Breast epithelium (tissue), 4 donors: ENCODE measurements around the gene NRN1L. TPM values are rescaled to one million over a fixed set of nuclear protein-coding genes. Genes with fewer than 3 reads are reported as not detected.

Experiments
- DNase-seq, 2 donors: peaks; one replicate each; pipeline ENCODE4 v3.0.0-alpha.2; 2019; ENCODE audit warnings: low spot score in 2 of 2
- H3K27ac ChIP-seq, 2 donors: fragments of 200-600 bp; sonication (generic) in 1 of 2; one replicate each; pipeline ENCODE4 v1.5.1; 2016 to 2019; ENCODE audit warnings: mild to moderate bottlenecking in 1 of 2
- H3K27me3 ChIP-seq, 2 donors: fragments of 200-600 bp; sonication (generic) in 1 of 2; one replicate each; pipeline versions ENCODE4 v1.5.1 to v1.6.0; 2017 to 2019; ENCODE audit warnings: control low read depth in 1 of 2, mild to moderate bottlenecking in 1 of 2
- H3K36me3 ChIP-seq: fragments of 200-600 bp; one replicate; pipeline ENCODE4 v1.5.1; 2019
- H3K4me1 ChIP-seq, 2 donors: fragments of 200-600 bp; sonication (generic); one replicate each; pipeline ENCODE4 v1.5.1; 2016 to 2019; ENCODE audit warnings: control low read depth in 1 of 2
- H3K4me3 ChIP-seq, 3 donors: fragments of 200-600 bp; sonication (generic); 1 replicate in 2 of 3; 2 replicates in 1 of 3; pipeline ENCODE4 v1.5.1; 2016 to 2019; ENCODE audit warnings: mild to moderate bottlenecking in 3 of 3, moderate library complexity in 2 of 3
- H3K9me3 ChIP-seq, 2 donors: fragments of 200-600 bp; sonication (generic) in 1 of 2; one replicate each; pipeline ENCODE4 v1.5.1; 2016 to 2019; ENCODE audit warnings: control low read depth in 1 of 2
- CTCF ChIP-seq, 3 donors: fragments of 450-650 bp; IDR thresholded peaks; one replicate each; pipeline ENCODE4 v1.5.1; 2016 to 2017; ENCODE audit warnings: antibody characterized with exemption in 3 of 3, mild to moderate bottlenecking in 3 of 3, moderate library complexity in 3 of 3
- POLR2A ChIP-seq: fragments of 450-650 bp; IDR thresholded peaks from one replicate; pipeline ENCODE4 v1.6.1; 2016; ENCODE audit warnings: antibody characterized with exemption, mild to moderate bottlenecking, moderate library complexity
- POLR2AphosphoS5 ChIP-seq, 3 donors: sonication (generic); formaldehyde crosslinking; IDR thresholded peaks; one replicate each; pipeline ENCODE4 v1.6.1; 2017; ENCODE audit warnings: antibody characterized with exemption in 3 of 3
- intact Hi-C: fragments of 100-400 bp; cut with DNase I; formaldehyde crosslinking; loops from one replicate; pipeline ENCODE4 v1.15.1; 2023; ENCODE audit warnings: low total_unique reads
- total RNA-seq, 3 donors: library from RNA; depleted of rRNA; stranded (reverse); fragments of >200 nt; gene quantifications; one replicate each; pipeline ENCODE4 v1.1.0, GENCODE V29; 2016

Gene NRN1L
- total RNA-seq, 3 donors from 2014 or later, result 1.3 to 1.4 TPM; not detected in 1

GRCh38 chr16:67897231-67897630 is 12.5 kb downstream of the NRN1L start:
- Histone ChIP-seq H3K4me1 (peaks cover 0 to 8% of the 10 kb centered on the region in 2 donors), H3K9me3 (no peaks in the 10 kb centered on the region), H3K27ac (peak overlapping the region; percentile 48 to 66), H3K27me3 (no peaks in the 10 kb centered on the region), H3K36me3 (no peaks in the 10 kb centered on the region), H3K4me3 (no peak overlapping the region)
- peak in 1 of 2 donors; percentile 33 for DNase-seq
- no peak for TF ChIP-seq POLR2A
- TF ChIP-seq POLR2AphosphoS5 (IDR thresholded peaks at IDR 0.05), result no peak
- TF ChIP-seq CTCF (IDR thresholded peaks at IDR 0.05), result no peak
- intact Hi-C loops, result no loop called here

- Histone ChIP-seq H3K36me3 (no peaks in the 10 kb centered on the region), H3K4me1 (no peaks in the 10 kb centered on the region), H3K27ac (no peak overlapping the region), H3K27me3 (no peaks in the 10 kb centered on the region), H3K4me3 (no peak overlapping the region), H3K9me3 (no peaks in the 10 kb centered on the region)
- intact Hi-C loops, result no loop called here
- DNase-seq, result no peak
- no peak for TF ChIP-seq POLR2A
- TF ChIP-seq CTCF (IDR thresholded peaks at IDR 0.05), result no peak
- TF ChIP-seq POLR2AphosphoS5 (IDR thresholded peaks at IDR 0.05), result no peak
Measured at GRCh38 chr16:67901734-67902133, 17.0 kb downstream of the NRN1L start.

GRCh38 chr16:67902831-67903230 is 18.1 kb downstream of the NRN1L start:
- no peak for TF ChIP-seq POLR2AphosphoS5 (IDR thresholded peaks at IDR 0.05)
- TF ChIP-seq CTCF (IDR thresholded peaks at IDR 0.05), result no peak
- TF ChIP-seq POLR2A, result no peak
- no peak overlapping the region for H3K4me3 ChIP-seq
- H3K4me1 ChIP-seq, result no peaks in the 10 kb centered on the region
- DNase-seq, result no peak
- no peak overlapping the region for H3K27ac ChIP-seq
- no peaks in the 10 kb centered on the region for H3K27me3 ChIP-seq
- no peaks in the 10 kb centered on the region for H3K36me3 ChIP-seq
- intact Hi-C loops, result no loop called here
- H3K9me3 ChIP-seq, result no peaks in the 10 kb centered on the region

GRCh38 chr16:67907397-67908180 is 22.9 kb downstream of the NRN1L start:
- Histone ChIP-seq H3K36me3 (no peaks in the 10 kb centered on the region), H3K4me3 (no peak overlapping the region), H3K27ac (no peak overlapping the region), H3K27me3 (no peaks in the 10 kb centered on the region), H3K4me1 (no peaks in the 10 kb centered on the region), H3K9me3 (no peaks in the 10 kb centered on the region)
- DNase-seq, result no peak
- TF ChIP-seq POLR2AphosphoS5 (IDR thresholded peaks at IDR 0.05) (no peak), CTCF (IDR thresholded peaks at IDR 0.05) (no peak), POLR2A (no peak)
- intact Hi-C loops, result no loop called here

GRCh38 chr16:67909056-67909742 is 24.5 kb downstream of the NRN1L start:
- no peak for DNase-seq
- Histone ChIP-seq H3K27me3 (no peaks in the 10 kb centered on the region), H3K9me3 (no peaks in the 10 kb centered on the region), H3K4me1 (no peaks in the 10 kb centered on the region), H3K36me3 (no peaks in the 10 kb centered on the region), H3K4me3 (no peak overlapping the region), H3K27ac (no peak overlapping the region)
- intact Hi-C loops, result no loop called here
- TF ChIP-seq POLR2A (no peak), CTCF (IDR thresholded peaks at IDR 0.05) (no peak), POLR2AphosphoS5 (IDR thresholded peaks at IDR 0.05) (no peak)
